K562 (cell line): ENCODE measurements around the gene MMP19. TPM values are rescaled to one million over a fixed set of nuclear protein-coding genes. Genes with fewer than 3 reads are reported as not detected.

Experiments
- ATAC-seq: fragments of 200-7000 bp; cut with Tn5 transposase; 3 replicates; pipeline ENCODE4 v1.9.1; 2020; ENCODE audit warnings: moderate library complexity
- BruUV-seq: library from RNA; stranded (reverse); fragments of 400-500 nt; replicated peaks from 2 replicates; lab custom pipeline; 2021; lab: Mats Ljungman, UMichigan
- CTCF ChIA-PET: fragments of 300-600 bp; formaldehyde crosslinking; extraction: SDS; loops from one replicate; lab custom pipeline; 2021; ENCODE audit warnings: low intra/inter-chr PET ratio; lab: Yijun Ruan, JAX
- POLR2A ChIA-PET: fragments of 300-600, 350-650 bp; sonication (Branson Sonifier 250); formaldehyde crosslinking; extraction: SDS; loops from one replicate; lab custom pipeline; 2021; ENCODE audit warnings: antibody characterized with exemption, inconsistent platforms; lab: Yijun Ruan, JAX
- DNase-seq, 4 experiments: peaks; one replicate each; pipeline versions ENCODE4 v3.0.0 to v3.0.0-alpha.2; 2011 to 2018; ENCODE audit warnings: low spot score in 3 of 4, mixed read lengths in 3 of 4; ENCODE audit errors: extremely low read depth in 1 of 4
- FAIRE-seq: peaks from 2 replicates; lab custom pipeline; 2011; peaks lifted over from hg19 to GRCh38; lab: Jason Lieb, UNC
- H2AFZ ChIP-seq: 2 replicates; pipeline ENCODE4 v1.6.0; 2011; ENCODE audit warnings: low read depth, low read length, control low read depth, inconsistent platforms
- H3K27ac ChIP-seq: fragments of 200-600 bp; 3 replicates; pipeline ENCODE4 v1.8.0; 2011; ENCODE audit warnings: low read depth, mild to moderate bottlenecking, control low read depth, inconsistent platforms, low read length, moderate library complexity, mixed read lengths; ENCODE audit errors: extremely low read depth
- H3K27me3 ChIP-seq, 2 experiments: fragments of 300-600 bp in 1 of 2; 2 replicates in 1 of 2; 3 replicates in 1 of 2; pipeline versions ENCODE4 v1.6.0 to v1.8.0; 2011; ENCODE audit warnings: inconsistent platforms in 2 of 2, low read length in 2 of 2, mild to moderate bottlenecking in 1 of 2, mixed read lengths in 1 of 2, moderate library complexity in 1 of 2; ENCODE audit not compliant: control insufficient read depth in 2 of 2, insufficient read depth in 2 of 2
- H3K36me3 ChIP-seq: fragments of 300-600 bp; 3 replicates; pipeline ENCODE4 v1.8.0; 2011; ENCODE audit warnings: mild to moderate bottlenecking, low read length, inconsistent platforms; ENCODE audit not compliant: control insufficient read depth, insufficient read depth
- H3K4me1 ChIP-seq, 2 experiments: fragments of 200-600 bp in 1 of 2; replicated peaks in 1 of 2; 2 replicates in 1 of 2; 3 replicates in 1 of 2; pipeline versions ENCODE4 v1.5.1 to v1.8.0; 2011; ENCODE audit warnings: inconsistent platforms in 2 of 2, low read length in 2 of 2, mild to moderate bottlenecking in 1 of 2, mixed read lengths in 1 of 2, moderate library complexity in 1 of 2; ENCODE audit not compliant: control insufficient read depth in 2 of 2, insufficient read depth in 2 of 2
- H3K4me2 ChIP-seq: 2 replicates; pipeline ENCODE4 v1.6.1; 2011; ENCODE audit warnings: low read length, control low read depth, inconsistent platforms, mixed read lengths; ENCODE audit not compliant: insufficient read depth
- H3K4me3 ChIP-seq: fragments of 200-600 bp; sonication (generic), shearing (Covaris generic); 2 replicates; pipeline ENCODE4 v1.5.1; 2016; ENCODE audit warnings: control low read depth, inconsistent platforms
- H3K79me2 ChIP-seq: fragments of 200-600 bp; 3 replicates; pipeline ENCODE4 v1.8.0; 2011; ENCODE audit warnings: low read length, inconsistent platforms; ENCODE audit not compliant: control insufficient read depth, insufficient read depth
- H3K9ac ChIP-seq, 2 experiments: 2 replicates each; pipeline versions ENCODE4 v1.6.0 to v1.6.1; 2011; ENCODE audit warnings: low read depth in 2 of 2, low read length in 2 of 2, control low read depth in 1 of 2, inconsistent platforms in 1 of 2, mild to moderate bottlenecking in 1 of 2, mixed read lengths in 1 of 2; ENCODE audit not compliant: insufficient read depth in 1 of 2
- H3K9me1 ChIP-seq: one replicate; pipeline ENCODE4 v1.6.0; 2011; ENCODE audit warnings: inconsistent platforms, mild to moderate bottlenecking, low read length, moderate library complexity; ENCODE audit not compliant: control insufficient read depth, insufficient read depth
- H3K9me3 ChIP-seq: replicated peaks from 2 replicates; pipeline ENCODE4 v1.5.1; 2011; ENCODE audit warnings: low read depth, low read length, inconsistent platforms; ENCODE audit not compliant: control insufficient read depth, insufficient read depth
- H4K20me1 ChIP-seq: replicated peaks from 2 replicates; pipeline ENCODE4 v1.6.1; 2011; ENCODE audit warnings: low read length, inconsistent platforms, mixed read lengths; ENCODE audit not compliant: control insufficient read depth, insufficient read depth
- ATF3 ChIP-seq, 2 experiments: fragments of 450-650 bp in 1 of 2; sonication (generic) in 1 of 2; formaldehyde crosslinking in 1 of 2; IDR thresholded peaks in 1 of 2; conservative IDR thresholded peaks in 1 of 2; 2 replicates each; pipeline versions ENCODE4 v1.6.1 to v1.8.1; 2016 to 2023; ENCODE audit warnings: mild to moderate bottlenecking in 2 of 2, moderate library complexity in 2 of 2, inconsistent platforms in 1 of 2, missing genetic modification reagents in 1 of 2
- HDAC6 ChIP-seq: IDR thresholded peaks from 2 replicates; pipeline ENCODE4 v1.6.1; 2012; ENCODE audit warnings: low read depth, mild to moderate bottlenecking, control low read depth, inconsistent platforms, low read length, moderate library complexity
- JUND ChIP-seq, 2 experiments: IDR thresholded peaks; 2 replicates in 1 of 2; 3 replicates in 1 of 2; pipeline ENCODE4 v1.6.1; 2011; ENCODE audit warnings: borderline replicate concordance in 2 of 2, low read depth in 2 of 2, low read length in 2 of 2, improper control_type of control experiment in 1 of 2, missing biosample characterization in 1 of 2, missing genetic modification characterization in 1 of 2, missing genetic modification reagents in 1 of 2
- NR0B1 ChIP-seq: fragments of 450-650 bp; IDR thresholded peaks from one replicate; pipeline ENCODE4 v1.6.1; 2018; ENCODE audit warnings: mild to moderate bottlenecking, moderate library complexity; ENCODE audit not compliant: partially characterized antibody
- NRF1 ChIP-seq, 2 experiments: fragments of 450-650 bp; IDR thresholded peaks in 1 of 2; conservative IDR thresholded peaks in 1 of 2; 2 replicates each; pipeline ENCODE4 v1.6.1; 2014; ENCODE audit warnings: mild to moderate bottlenecking in 2 of 2
- PHF8 ChIP-seq: fragments of 200-600 bp; sonication (generic); IDR thresholded peaks from 2 replicates; pipeline ENCODE4 v1.6.1; 2012; ENCODE audit warnings: mixed run types, mild to moderate bottlenecking, inconsistent platforms, low read length, moderate library complexity, borderline replicate concordance
- SRSF9 ChIP-seq: fragments of 200-400 bp; formaldehyde crosslinking; IDR thresholded peaks from 2 replicates; pipeline ENCODE4 v1.6.1; 2017; ENCODE audit warnings: low read depth, low read length, borderline replicate concordance
- ZNF175 ChIP-seq: fragments of 200-800 bp; sonication (Bioruptor generic); IDR thresholded peaks from 2 replicates; pipeline ENCODE4 v1.6.1; 2016; ENCODE audit warnings: low read depth, mild to moderate bottlenecking, missing genetic modification characterization, missing compliant biosample characterization
- ZNF184 ChIP-seq: sonication (generic); formaldehyde crosslinking; IDR thresholded peaks from 2 replicates; pipeline ENCODE4 v1.5.0; 2020; ENCODE audit warnings: missing genetic modification reagents
- ZNF655 ChIP-seq: fragments of 250-450 bp; sonication (Bioruptor Pico); IDR thresholded peaks from 2 replicates; pipeline ENCODE4 v1.5.0; 2021
- WGBS: fragments of 100-300 bp; shearing (Covaris generic); methylation state at CpG from one replicate; pipeline ENCODE4 v1.1.6; 2016; ENCODE audit warnings: low coverage, mixed read lengths; ENCODE audit not compliant: insufficient coverage; ENCODE audit errors: missing lambda C conversion rate; 5-methylcytosine and 5-hydroxymethylcytosine counted together
- in situ Hi-C: fragments of 300-500 bp; cut with MboI; formaldehyde crosslinking; loops from 4 replicates; pipeline ENCODE4 v1.15.0; 2018; ENCODE audit warnings: inconsistent platforms, mixed read lengths
- intact Hi-C: fragments of 100-400 bp; cut with micrococcal nuclease; formaldehyde crosslinking; loops from 2 replicates; pipeline ENCODE4 v1.14.2; 2022
- polyA plus RNA-seq, 8 experiments: library from polyadenylated mRNA; depleted of rRNA in 4 of 8; stranded (reverse) in 5 of 8; unstranded in 3 of 8; fragments of >200 nt; fragmentation: Nextera tagmentation in 2 of 8; fragmentation: Illumina TruSeq in 1 of 8; extraction: Ambion mirVana in 2 of 8; extraction: Trizol in 1 of 8; gene quantifications; 2 replicates each; pipeline versions ENCODE4 v1.2.1 to v1.2.3, GENCODE V29; 2011 to 2014; ENCODE audit warnings: inconsistent platforms in 1 of 8, missing spikeins in 1 of 8
- total RNA-seq, 7 experiments: library from RNA; depleted of rRNA in 6 of 7; stranded (reverse); fragments of >200 nt in 6 of 7; fragmentation: Illumina TruSeq in 2 of 7; extraction: Trizol in 2 of 7; gene quantifications; 2 replicates each; pipeline versions ENCODE4 v1.2.1 to v1.2.3, GENCODE V29; 2011 to 2021; ENCODE audit warnings: low replicate concordance in 1 of 7
- TF ChIP-seq, protein P1 (sequence below): fragments of 250-450 bp; sonication (Bioruptor Pico); IDR thresholded peaks from 2 replicates; pipeline ENCODE4 v1.5.0; 2021
- TF ChIP-seq, protein P2 (sequence below): sonication (generic); formaldehyde crosslinking; IDR thresholded peaks from 2 replicates; pipeline ENCODE4 v1.9.0; 2022; ENCODE audit warnings: mild to moderate bottlenecking, missing genetic modification reagents

The MMP19 gene
- total and polyA plus RNA-seq, 9 of the 15 experiments (the other 6 are each of a cell fraction or from before 2014, with no cell fraction given) = 0.14 to 1.6 (median 0.66) TPM

DNA sequence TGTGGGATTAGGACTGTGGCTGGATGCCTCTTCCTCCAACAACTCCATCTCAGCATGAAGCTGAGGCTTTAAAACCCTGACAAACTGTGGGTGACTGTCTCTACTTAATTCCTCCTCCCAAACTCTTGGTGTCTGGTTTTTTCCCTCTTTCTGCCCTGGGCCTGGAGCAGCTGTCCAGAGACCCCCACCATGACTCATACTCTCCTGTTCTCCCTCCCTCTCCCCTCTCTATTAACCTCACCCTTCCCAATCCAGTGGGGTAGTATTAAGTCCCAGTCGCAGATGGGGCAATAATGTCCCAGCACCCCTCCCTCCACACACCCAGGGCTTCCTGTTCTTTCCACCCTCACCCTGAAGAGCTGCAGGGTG lies 11.3 kb downstream of the MMP19 start:
- H3K4me1 ChIP-seq = peaks cover 23 to 41% of the 10 kb centered on the region in 2 experiments; a peak in 4 of 5 replicates
- peak overlapping the region; percentile 83; the same call in 2 of the 3 replicates for H3K27ac ChIP-seq
- peaks cover 19% of the 10 kb centered on the region; the same call in 2 of the 3 replicates for H3K36me3 ChIP-seq
- in situ Hi-C loops (no loop called here), intact Hi-C loops (no loop called here)
- DNase-seq (no peak), ATAC-seq (no peak), FAIRE-seq (no peak)
- ChIA-PET CTCF (no interaction called here), POLR2A (interaction anchor here (0.7 to 8.3 kb wide), 6 partner anchors 8 to 1824 kb away, joined by 3 to 64 read pairs (median 5); partner anchors contain the start of genes ORMDL2 and SARNP)
- H3K9ac ChIP-seq = peak overlapping the region; percentile 82 to 95; a peak in 2 of 4 replicates
- no peaks in the 10 kb centered on the region for H3K9me1 ChIP-seq
- H3K9me3 ChIP-seq = no peaks in the 10 kb centered on the region
- H3K4me3 ChIP-seq = peak overlapping the region; percentile 78
- BruUV-seq = no TSS peak
- 29% methylated on average over 1 of the region's 1 CpG for WGBS
- 0 out of 2 replicates have a peak overlapping the region, but pooled peaks have one; percentile 46 for H2AFZ ChIP-seq
- peak overlapping the region; percentile 94 for H3K4me2 ChIP-seq
- H4K20me1 ChIP-seq = peaks cover 4% of the 10 kb centered on the region; the same call in 1 of the 2 replicates
- peaks cover 37% of the 10 kb centered on the region for H3K79me2 ChIP-seq
- H3K27me3 ChIP-seq = no peaks in the 10 kb centered on the region
- TF ChIP-seq JUND (IDR thresholded peaks at IDR 0.05; ENCODE audit: borderline replicate concordance, low read depth, low read length) = 0 out of 2 replicates have a peak, but pooled peaks have one; percentile 12
- TF ChIP-seq JUND (tag; IDR thresholded peaks at IDR 0.05; ENCODE audit: borderline replicate concordance, low read depth, low read length) = no peak
- TF ChIP-seq SRSF9 = no peak
- no peak for TF ChIP-seq PHF8
- TF ChIP-seq NRF1 (conservative IDR thresholded peaks at IDR 0.05 in 1 of 2, IDR thresholded peaks at IDR 0.05 in 1 of 2) = no peak
- no peak for TF ChIP-seq NR0B1
- TF ChIP-seq, protein P1, sequence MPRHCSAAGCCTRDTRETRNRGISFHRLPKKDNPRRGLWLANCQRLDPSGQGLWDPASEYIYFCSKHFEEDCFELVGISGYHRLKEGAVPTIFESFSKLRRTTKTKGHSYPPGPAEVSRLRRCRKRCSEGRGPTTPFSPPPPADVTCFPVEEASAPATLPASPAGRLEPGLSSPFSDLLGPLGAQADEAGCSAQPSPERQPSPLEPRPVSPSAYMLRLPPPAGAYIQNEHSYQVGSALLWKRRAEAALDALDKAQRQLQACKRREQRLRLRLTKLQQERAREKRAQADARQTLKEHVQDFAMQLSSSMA (CRISPR knock-in tag) = no peak
- no peak for TF ChIP-seq ZNF175 (CRISPR knock-in tag)
- no peak for TF ChIP-seq ZNF184 (CRISPR knock-in tag)
- 0 out of 2 replicates have a peak, but pooled peaks have one; percentile 12 for TF ChIP-seq ATF3 (IDR thresholded peaks at IDR 0.05)
- TF ChIP-seq ATF3 (CRISPR knock-in tag; conservative IDR thresholded peaks at IDR 0.05) = no peak
- TF ChIP-seq HDAC6 = no peak
- no peak for TF ChIP-seq ZNF655 (CRISPR knock-in tag)
- TF ChIP-seq, protein P2, sequence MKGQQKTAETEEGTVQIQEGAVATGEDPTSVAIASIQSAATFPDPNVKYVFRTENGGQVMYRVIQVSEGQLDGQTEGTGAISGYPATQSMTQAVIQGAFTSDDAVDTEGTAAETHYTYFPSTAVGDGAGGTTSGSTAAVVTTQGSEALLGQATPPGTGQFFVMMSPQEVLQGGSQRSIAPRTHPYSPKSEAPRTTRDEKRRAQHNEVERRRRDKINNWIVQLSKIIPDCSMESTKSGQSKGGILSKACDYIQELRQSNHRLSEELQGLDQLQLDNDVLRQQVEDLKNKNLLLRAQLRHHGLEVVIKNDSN (CRISPR knock-in tag) = no peak
- TF ChIP-seq, all 486 proteins: peak for 2
